SKM-1 (cell line): ENCODE results near the gene GRAMD2B.

Experiments
- DNase-seq: peaks from one replicate; lab custom pipeline; 2025; ENCODE audit not compliant: unreplicated experiment; lab: John Stamatoyannopoulos, UW

Gene GRAMD2B

GRCh38 chr5:126471875-126472537, 48.8 kb downstream of the GRAMD2B start:
- DNase-seq: no peak

- no peak for DNase-seq
These were observed 49.3 kb downstream of the GRAMD2B start for GRCh38 chr5:126472538-126472889.

- no peak for DNase-seq
These were observed 54.3 kb downstream of the GRAMD2B start for GRCh38 chr5:126477294-126478117.

- no peak for DNase-seq
These were observed 56.6 kb downstream of the GRAMD2B start for GRCh38 chr5:126479810-126480209.

GRCh38 chr5:126480824-126481223, 57.6 kb downstream of the GRAMD2B start:
- DNase-seq: no peak

- DNase-seq: no peak
These were observed 58.0 kb downstream of the GRAMD2B start for GRCh38 chr5:126481243-126481642.

- no peak for DNase-seq
These were observed 59.4 kb downstream of the GRAMD2B start for GRCh38 chr5:126482591-126482990.

GRCh38 chr5:126483156-126483555, 59.9 kb downstream of the GRAMD2B start:
- DNase-seq: no peak

- no peak for DNase-seq
These were observed 61.0 kb downstream of the GRAMD2B start for GRCh38 chr5:126484253-126484652.

GRCh38 chr5:126486332-126486731, 63.1 kb downstream of the GRAMD2B start:
- DNase-seq: no peak

- no peak for DNase-seq
These were observed 64.4 kb downstream of the GRAMD2B start for GRCh38 chr5:126487596-126487995.

- DNase-seq: no peak
These were observed 65.3 kb downstream of the GRAMD2B start for GRCh38 chr5:126488443-126489065.

GRCh38 chr5:126490167-126490940, 67.1 kb downstream of the GRAMD2B start:
- DNase-seq: peak; percentile 7

GRCh38 chr5:126492939-126493338, 69.7 kb downstream of the GRAMD2B start:
- DNase-seq: no peak

GRCh38 chr5:126494393-126494792, 71.2 kb downstream of the GRAMD2B start:
- no peak for DNase-seq

GRCh38 chr5:126497506-126497905, 74.3 kb downstream of the GRAMD2B start:
- DNase-seq: no peak

GRCh38 chr5:126499278-126499677, 76.1 kb downstream of the GRAMD2B start:
- no peak for DNase-seq

- DNase-seq: no peak
These were observed 76.7 kb downstream of the GRAMD2B start for GRCh38 chr5:126499853-126500342.

- no peak for DNase-seq
These were observed 78.2 kb downstream of the GRAMD2B start for GRCh38 chr5:126501448-126501847.

GRCh38 chr5:126503602-126504104, 80.4 kb downstream of the GRAMD2B start:
- DNase-seq: no peak

GRCh38 chr5:126506079-126506478, 82.9 kb downstream of the GRAMD2B start:
- DNase-seq: no peak
